Stimulated activated CD8-positive, alpha-beta memory T cell treated with anti-CD3 and anti-CD28 coated beads, Interleukin-7, amount 100 ng/mL, for 48 hours (primary cell): ENCODE data around the gene GON7.
"Not testable (repeated sequence)": the region's sequence is repeated elsewhere in the genome, so short reads cannot be mapped to it uniquely, and the experiment has no call there.

Experiments
- DNase-seq, 2 donors: peaks; one replicate each; pipeline ENCODE4 v3.0.0-alpha.2; 2020; ENCODE audit warnings: low read depth in 1 of 2; ENCODE audit errors: extremely low read depth in 1 of 2

Gene GON7

GRCh38 chr14:93200553-93200952 is 6.3 kb downstream of the GON7 start:
- DNase-seq = no peak

GRCh38 chr14:93199031-93199430 is 7.8 kb downstream of the GON7 start:
- no peak for DNase-seq

GRCh38 chr14:93195316-93195999 is 11.4 kb downstream of the GON7 start:
- no peak for DNase-seq

- no peak for DNase-seq
These were observed 19.9 kb downstream of the GON7 start for GRCh38 chr14:93186956-93187355.

- no peak for DNase-seq
These were observed 20.4 kb downstream of the GON7 start for GRCh38 chr14:93186466-93186865.

GRCh38 chr14:93185349-93185720 is 21.5 kb downstream of the GON7 start:
- DNase-seq = no peak

GRCh38 chr14:93184391-93185348 is 22.2 kb downstream of the GON7 start, which contains the start of the genes LYSET and MOAP1:
Gene LYSET (plus strand): TSS chr14:93185317. CDS start chr14:93185406, 89 bp downstream.
Gene MOAP1 (minus strand): TSS chr14:93184897. CDS start chr14:93184242, 655 bp downstream.
- peak; percentile 77 to 83 for DNase-seq

- DNase-seq = no peak
These were observed 23.1 kb downstream of the GON7 start for GRCh38 chr14:93183596-93184317.

GRCh38 chr14:93175492-93175891 is 31.4 kb downstream of the GON7 start:
- DNase-seq = no peak

GRCh38 chr14:93174731-93175130 is 32.1 kb downstream of the GON7 start:
- not testable (repeated sequence) for DNase-seq

GRCh38 chr14:93173943-93174395 is 32.9 kb downstream of the GON7 start:
- no peak for DNase-seq

GRCh38 chr14:93171376-93171775 is 35.5 kb downstream of the GON7 start:
- DNase-seq = no peak

GRCh38 chr14:93170141-93170540 is 36.7 kb downstream of the GON7 start:
- not testable (repeated sequence) for DNase-seq

GRCh38 chr14:93169619-93170018 is 37.2 kb downstream of the GON7 start:
- not testable (repeated sequence) for DNase-seq

- DNase-seq = not testable (repeated sequence)
These were observed 38.3 kb downstream of the GON7 start for GRCh38 chr14:93168610-93169009.

- DNase-seq = not testable (repeated sequence)
These were observed 41.3 kb downstream of the GON7 start for GRCh38 chr14:93165271-93166265.

GRCh38 chr14:93163564-93163963 is 43.3 kb downstream of the GON7 start:
- DNase-seq = no peak

- DNase-seq = no peak
These were observed 45.4 kb downstream of the GON7 start for GRCh38 chr14:93161411-93161940.

- DNase-seq = no peak
These were observed 46.5 kb downstream of the GON7 start for GRCh38 chr14:93160353-93160801.
